ENCODE measurements around the gene THSD7B.

DNA sequence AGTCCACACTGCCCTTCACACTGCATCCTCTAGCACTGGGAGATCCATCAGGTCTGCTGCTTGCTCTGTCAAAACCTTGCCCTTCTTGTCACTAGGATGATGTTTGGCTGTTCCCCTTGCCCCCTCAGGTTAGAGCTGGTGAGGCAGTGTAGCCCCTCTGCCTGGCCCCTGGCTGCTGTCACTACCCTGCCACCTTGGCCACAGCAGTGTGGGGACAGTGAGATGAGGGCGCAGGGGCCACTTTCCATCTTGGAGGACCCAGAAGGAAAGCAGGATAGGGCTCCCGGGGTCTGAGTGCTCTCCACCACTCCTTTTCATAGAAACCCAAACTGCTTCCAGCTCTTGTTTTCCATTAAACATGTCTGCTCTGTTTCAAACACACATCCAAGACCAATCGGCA, 19.9 kb downstream of the THSD7B start:
- TF ChIP-seq CTCF (IDR thresholded peaks at IDR 0.05) (no peak), ZFX (IDR thresholded peaks at IDR 0.05; ENCODE audit: borderline replicate concordance) (no peak)
